Measurements from ENCODE around the gene KLK14.

The KLK14 gene

GRCh38 chr19:51086153-51086850 is 3.6 kb upstream of the KLK14 start:
- DNase-seq: no peak

- DNase-seq: no peak
Observed at GRCh38 chr19:51084505-51084904, 1.8 kb upstream of the KLK14 start.

GRCh38 chr19:51083783-51084182 is 1.1 kb upstream of the KLK14 start:
- DNase-seq: no peak

GRCh38 chr19:51083181-51083580 is 494 bp upstream of the KLK14 start:
- no peak for DNase-seq

- no peak for DNase-seq
Observed at GRCh38 chr19:51081476-51081875, 1.2 kb downstream of the KLK14 start.

- peak in 2 of 51 donors; percentile 2 to 5 for DNase-seq
Observed at GRCh38 chr19:51079481-51080110, 3.1 kb downstream of the KLK14 start.

GRCh38 chr19:51078731-51079130 is 4.0 kb downstream of the KLK14 start:
- no peak for DNase-seq

- no peak for DNase-seq
Observed at GRCh38 chr19:51078104-51078503, 4.6 kb downstream of the KLK14 start.

GRCh38 chr19:51076631-51077213 is 6.0 kb downstream of the KLK14 start:
- no peak for DNase-seq

- DNase-seq: no peak
Observed at GRCh38 chr19:51075998-51076397, 6.7 kb downstream of the KLK14 start.

GRCh38 chr19:51071095-51071405 is 11.6 kb downstream of the KLK14 start:
- no peak for DNase-seq

- no peak for DNase-seq
Observed at GRCh38 chr19:51070334-51071094, 12.2 kb downstream of the KLK14 start.

GRCh38 chr19:51066393-51067186 is 16.1 kb downstream of the KLK14 start:
- no peak for DNase-seq

- DNase-seq: no peak
Observed at GRCh38 chr19:51065221-51065960, 17.3 kb downstream of the KLK14 start.

- no peak for DNase-seq
Observed at GRCh38 chr19:51064534-51065220, 18.0 kb downstream of the KLK14 start, which contains the start of gene KLK13. TSS of gene KLK13 (minus strand) at chr19:51065092. CDS start at chr19:51065067, 25 bp downstream.

GRCh38 chr19:51063664-51064063 is 19.0 kb downstream of the KLK14 start:
- no peak for DNase-seq

- DNase-seq: no peak
Observed at GRCh38 chr19:51060973-51061372, 21.7 kb downstream of the KLK14 start.

GRCh38 chr19:51060336-51060735 is 22.4 kb downstream of the KLK14 start:
- no peak for DNase-seq

GRCh38 chr19:51059715-51060114 is 23.0 kb downstream of the KLK14 start:
- no peak for DNase-seq

- no peak for DNase-seq
Observed at GRCh38 chr19:51055866-51056265, 26.8 kb downstream of the KLK14 start.

Data from hypothalamus (tissue), 51 donors.